ENCODE measurements around the gene ELK4.

GRCh38 chr1:205610901-205611466 lies 20.8 kb downstream of the ELK4 start:
- TF ChIP-seq TAF1 (IDR thresholded peaks at IDR 0.05; ENCODE audit: low read depth) = no peak
- TF ChIP-seq, protein P1, sequence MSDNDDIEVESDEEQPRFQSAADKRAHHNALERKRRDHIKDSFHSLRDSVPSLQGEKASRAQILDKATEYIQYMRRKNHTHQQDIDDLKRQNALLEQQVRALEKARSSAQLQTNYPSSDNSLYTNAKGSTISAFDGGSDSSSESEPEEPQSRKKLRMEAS (IDR thresholded peaks at IDR 0.05) = no peak
- TF ChIP-seq EGR1 (IDR thresholded peaks at IDR 0.05) = no peak
- TF ChIP-seq NFIC (IDR thresholded peaks at IDR 0.05) = no peak
- TF ChIP-seq RAD21 (IDR thresholded peaks at IDR 0.05; ENCODE audit: low read depth) = no peak
- no peak for TF ChIP-seq CREB1 (IDR thresholded peaks at IDR 0.05; ENCODE audit: low read depth)
- no peak for TF ChIP-seq YY1 (IDR thresholded peaks at IDR 0.05; ENCODE audit: low read depth)
- TF ChIP-seq, protein P2, sequence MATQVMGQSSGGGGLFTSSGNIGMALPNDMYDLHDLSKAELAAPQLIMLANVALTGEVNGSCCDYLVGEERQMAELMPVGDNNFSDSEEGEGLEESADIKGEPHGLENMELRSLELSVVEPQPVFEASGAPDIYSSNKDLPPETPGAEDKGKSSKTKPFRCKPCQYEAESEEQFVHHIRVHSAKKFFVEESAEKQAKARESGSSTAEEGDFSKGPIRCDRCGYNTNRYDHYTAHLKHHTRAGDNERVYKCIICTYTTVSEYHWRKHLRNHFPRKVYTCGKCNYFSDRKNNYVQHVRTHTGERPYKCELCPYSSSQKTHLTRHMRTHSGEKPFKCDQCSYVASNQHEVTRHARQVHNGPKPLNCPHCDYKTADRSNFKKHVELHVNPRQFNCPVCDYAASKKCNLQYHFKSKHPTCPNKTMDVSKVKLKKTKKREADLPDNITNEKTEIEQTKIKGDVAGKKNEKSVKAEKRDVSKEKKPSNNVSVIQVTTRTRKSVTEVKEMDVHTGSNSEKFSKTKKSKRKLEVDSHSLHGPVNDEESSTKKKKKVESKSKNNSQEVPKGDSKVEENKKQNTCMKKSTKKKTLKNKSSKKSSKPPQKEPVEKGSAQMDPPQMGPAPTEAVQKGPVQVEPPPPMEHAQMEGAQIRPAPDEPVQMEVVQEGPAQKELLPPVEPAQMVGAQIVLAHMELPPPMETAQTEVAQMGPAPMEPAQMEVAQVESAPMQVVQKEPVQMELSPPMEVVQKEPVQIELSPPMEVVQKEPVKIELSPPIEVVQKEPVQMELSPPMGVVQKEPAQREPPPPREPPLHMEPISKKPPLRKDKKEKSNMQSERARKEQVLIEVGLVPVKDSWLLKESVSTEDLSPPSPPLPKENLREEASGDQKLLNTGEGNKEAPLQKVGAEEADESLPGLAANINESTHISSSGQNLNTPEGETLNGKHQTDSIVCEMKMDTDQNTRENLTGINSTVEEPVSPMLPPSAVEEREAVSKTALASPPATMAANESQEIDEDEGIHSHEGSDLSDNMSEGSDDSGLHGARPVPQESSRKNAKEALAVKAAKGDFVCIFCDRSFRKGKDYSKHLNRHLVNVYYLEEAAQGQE (IDR thresholded peaks at IDR 0.05; ENCODE audit: low read depth) = no peak
- no peak for TF ChIP-seq EP300 (IDR thresholded peaks at IDR 0.05; ENCODE audit: borderline replicate concordance)
- TF ChIP-seq CEBPB (IDR thresholded peaks at IDR 0.05) = no peak

All from Ishikawa (cell line).